Liver (tissue), 9 donors: Measurements from ENCODE around the gene PWP1. TPM values are rescaled to one million over a fixed set of nuclear protein-coding genes. Genes with fewer than 3 reads are reported as not detected.

Source experiments
- DNase-seq: peaks from one replicate; pipeline ENCODE4 v3.0.0-alpha.2; 2017; ENCODE audit warnings: low spot score
- H3K27ac ChIP-seq, 2 donors: one replicate each; pipeline ENCODE4 v1.7.0; 2013; ENCODE audit warnings: inconsistent platforms in 2 of 2, low read length in 2 of 2, control low read depth in 1 of 2, low read depth in 1 of 2, mild to moderate bottlenecking in 1 of 2
- H3K27me3 ChIP-seq, 4 donors: one replicate each; pipeline versions ENCODE4 v1.6.1 to v1.7.0; 2013; ENCODE audit warnings: low read length in 3 of 4, inconsistent platforms in 1 of 4, mild to moderate bottlenecking in 1 of 4, moderate library complexity in 1 of 4; ENCODE audit not compliant: control insufficient read depth in 4 of 4, insufficient read depth in 4 of 4
- H3K36me3 ChIP-seq, 4 donors: one replicate each; pipeline versions ENCODE4 v1.6.1 to v1.7.0; 2013; ENCODE audit warnings: low read length in 3 of 4, mild to moderate bottlenecking in 3 of 4, low read depth in 1 of 4, moderate library complexity in 1 of 4; ENCODE audit not compliant: control insufficient read depth in 4 of 4, insufficient read depth in 3 of 4
- H3K4me1 ChIP-seq, 4 donors: one replicate each; pipeline versions ENCODE4 v1.6.1 to v1.7.0; 2013; ENCODE audit warnings: low read length in 3 of 4, mild to moderate bottlenecking in 3 of 4, moderate library complexity in 1 of 4; ENCODE audit not compliant: control insufficient read depth in 4 of 4, insufficient read depth in 4 of 4
- H3K4me3 ChIP-seq, 3 donors: one replicate each; pipeline versions ENCODE4 v1.6.1 to v1.7.0; 2013; ENCODE audit warnings: low read length in 3 of 3, control low read depth in 1 of 3, low read depth in 1 of 3, mild to moderate bottlenecking in 1 of 3
- H3K9ac ChIP-seq, 2 donors: one replicate each; pipeline ENCODE4 v1.7.0; 2013; ENCODE audit warnings: low read length in 2 of 2, mild to moderate bottlenecking in 2 of 2, moderate library complexity in 2 of 2, control low read depth in 1 of 2, low read depth in 1 of 2
- H3K9me3 ChIP-seq, 4 donors: one replicate each; pipeline versions ENCODE4 v1.6.1 to v1.7.0; 2013; ENCODE audit warnings: low read length in 3 of 4; ENCODE audit not compliant: control insufficient read depth in 4 of 4
- ATF3 ChIP-seq: IDR thresholded peaks from 2 replicates; pipeline ENCODE4 v1.6.1; 2016; ENCODE audit warnings: antibody characterized with exemption
- EGR1 ChIP-seq, 2 donors: IDR thresholded peaks; 2 replicates each; pipeline ENCODE4 v1.6.1; 2016 to 2018; ENCODE audit warnings: antibody characterized with exemption in 2 of 2, low read depth in 2 of 2
- FOXA1 ChIP-seq: IDR thresholded peaks from 2 replicates; pipeline ENCODE4 v1.6.1; 2016; ENCODE audit warnings: antibody characterized with exemption
- FOXA2 ChIP-seq: IDR thresholded peaks from 2 replicates; pipeline ENCODE4 v1.6.1; 2016; ENCODE audit warnings: antibody characterized with exemption
- GABPA ChIP-seq, 2 donors: IDR thresholded peaks in 1 of 2; conservative IDR thresholded peaks in 1 of 2; 2 replicates each; pipeline ENCODE4 v1.6.1; 2016; ENCODE audit warnings: antibody characterized with exemption in 2 of 2, mild to moderate bottlenecking in 1 of 2, moderate library complexity in 1 of 2
- HNF4A ChIP-seq, 2 donors: conservative IDR thresholded peaks; 2 replicates each; pipeline ENCODE4 v1.6.1; 2016; ENCODE audit warnings: antibody characterized with exemption in 2 of 2, mild to moderate bottlenecking in 2 of 2
- HNF4G ChIP-seq: IDR thresholded peaks from 2 replicates; pipeline ENCODE4 v1.6.1; 2016; ENCODE audit warnings: antibody characterized with exemption
- JUND ChIP-seq, 2 donors: IDR thresholded peaks; 2 replicates each; pipeline ENCODE4 v1.6.1; 2016; ENCODE audit warnings: antibody characterized with exemption in 2 of 2
- MAX ChIP-seq: IDR thresholded peaks from 2 replicates; pipeline ENCODE4 v1.6.1; 2016; ENCODE audit warnings: antibody characterized with exemption
- NR2F2 ChIP-seq: IDR thresholded peaks from 2 replicates; pipeline ENCODE4 v1.6.1; 2016; ENCODE audit warnings: antibody characterized with exemption
- RAD21 ChIP-seq, 2 donors: IDR thresholded peaks; 2 replicates each; pipeline ENCODE4 v1.6.1; 2016; ENCODE audit warnings: antibody characterized with exemption in 2 of 2, mild to moderate bottlenecking in 2 of 2
- REST ChIP-seq: IDR thresholded peaks from 2 replicates; pipeline ENCODE4 v1.6.1; 2016; ENCODE audit warnings: antibody characterized with exemption, mild to moderate bottlenecking
- RXRA ChIP-seq, 2 donors: IDR thresholded peaks; 2 replicates each; pipeline ENCODE4 v1.6.1; 2017 to 2018; ENCODE audit warnings: antibody characterized with exemption in 2 of 2, mild to moderate bottlenecking in 1 of 2
- SP1 ChIP-seq: IDR thresholded peaks from 2 replicates; pipeline ENCODE4 v1.6.1; 2018; ENCODE audit warnings: antibody characterized with exemption, mild to moderate bottlenecking
- TAF1 ChIP-seq: conservative IDR thresholded peaks from 2 replicates; pipeline ENCODE4 v1.6.1; 2016; ENCODE audit warnings: antibody characterized with exemption, mild to moderate bottlenecking
- YY1 ChIP-seq: IDR thresholded peaks from 2 replicates; pipeline ENCODE4 v1.6.1; 2016; ENCODE audit warnings: antibody characterized with exemption, mild to moderate bottlenecking
- ZBTB33 ChIP-seq: IDR thresholded peaks from 2 replicates; pipeline ENCODE4 v1.6.1; 2016; ENCODE audit warnings: antibody characterized with exemption
- WGBS: extraction: QIAGEN DNeasy Blood & Tissue Kit; methylation state at CpG from one replicate; pipeline ENCODE4 v1.1.7; 2013; 5-methylcytosine and 5-hydroxymethylcytosine counted together
- polyA plus RNA-seq, 2 donors: library from polyadenylated mRNA; stranded (reverse) in 1 of 2; unstranded in 1 of 2; fragments of 200-250 nt in 1 of 2; fragments of >200 nt in 1 of 2; fragmentation: Nextera tagmentation in 1 of 2; extraction: Ambion mirVana in 1 of 2; gene quantifications; one replicate each; pipeline versions ENCODE4 v1.2.1 to v1.2.3, GENCODE V29; 2013 to 2015
- total RNA-seq, 2 donors: library from RNA; depleted of rRNA; stranded (reverse); fragments of >200 nt; gene quantifications; one replicate each; pipeline ENCODE4 v1.2.3, GENCODE V29; 2014
- TF ChIP-seq, protein P1 (sequence below): fragments of 150-350 bp; IDR thresholded peaks from 2 replicates; pipeline ENCODE4 v1.5.1; 2017; ENCODE audit warnings: improper control_type of control experiment, low read depth, low read length; ENCODE audit not compliant: missing input control
- donor health status: healthy.
- donor health status: healthy.
- donor health status: healthy.
- donor health status: healthy.
- donor health status: healthy.

PWP1 gene
- total and polyA plus RNA-seq, 4 donors = 17.5 to 39.0 (median 26.9) TPM

GRCh38 chr12:107732365-107732764, 46.8 kb downstream of the PWP1 start:
- no peak overlapping the region for H3K27ac ChIP-seq
- H3K4me1 ChIP-seq = no peaks in the 10 kb centered on the region
- no peak overlapping the region for H3K9ac ChIP-seq
- no peaks in the 10 kb centered on the region for H3K27me3 ChIP-seq
- no peak overlapping the region for H3K4me3 ChIP-seq
- WGBS = 89% methylated on average over 3 of the region's 3 CpGs
- DNase-seq = no peak
- TF ChIP-seq SP1 = no peak
- no peak for TF ChIP-seq JUND (IDR thresholded peaks at IDR 0.05)
- no peak for TF ChIP-seq GABPA (IDR thresholded peaks at IDR 0.05 in 1 of 2, conservative IDR thresholded peaks at IDR 0.05 in 1 of 2)
- TF ChIP-seq FOXA1 = no peak
- TF ChIP-seq EGR1 (IDR thresholded peaks at IDR 0.05; ENCODE audit: low read depth in 2 of 2) = no peak
- TF ChIP-seq, protein P1, sequence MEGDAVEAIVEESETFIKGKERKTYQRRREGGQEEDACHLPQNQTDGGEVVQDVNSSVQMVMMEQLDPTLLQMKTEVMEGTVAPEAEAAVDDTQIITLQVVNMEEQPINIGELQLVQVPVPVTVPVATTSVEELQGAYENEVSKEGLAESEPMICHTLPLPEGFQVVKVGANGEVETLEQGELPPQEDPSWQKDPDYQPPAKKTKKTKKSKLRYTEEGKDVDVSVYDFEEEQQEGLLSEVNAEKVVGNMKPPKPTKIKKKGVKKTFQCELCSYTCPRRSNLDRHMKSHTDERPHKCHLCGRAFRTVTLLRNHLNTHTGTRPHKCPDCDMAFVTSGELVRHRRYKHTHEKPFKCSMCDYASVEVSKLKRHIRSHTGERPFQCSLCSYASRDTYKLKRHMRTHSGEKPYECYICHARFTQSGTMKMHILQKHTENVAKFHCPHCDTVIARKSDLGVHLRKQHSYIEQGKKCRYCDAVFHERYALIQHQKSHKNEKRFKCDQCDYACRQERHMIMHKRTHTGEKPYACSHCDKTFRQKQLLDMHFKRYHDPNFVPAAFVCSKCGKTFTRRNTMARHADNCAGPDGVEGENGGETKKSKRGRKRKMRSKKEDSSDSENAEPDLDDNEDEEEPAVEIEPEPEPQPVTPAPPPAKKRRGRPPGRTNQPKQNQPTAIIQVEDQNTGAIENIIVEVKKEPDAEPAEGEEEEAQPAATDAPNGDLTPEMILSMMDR = no peak
- no peak for TF ChIP-seq RXRA (IDR thresholded peaks at IDR 0.05)
- no peak for TF ChIP-seq FOXA2
- no peak for TF ChIP-seq ZBTB33
- TF ChIP-seq TAF1 = no peak
- TF ChIP-seq HNF4A (conservative IDR thresholded peaks at IDR 0.05) = no peak
- no peak for TF ChIP-seq MAX
- TF ChIP-seq YY1 = no peak
- TF ChIP-seq REST = no peak
- no peak for TF ChIP-seq HNF4G
- TF ChIP-seq NR2F2 = no peak
- TF ChIP-seq RAD21 (IDR thresholded peaks at IDR 0.05) = no peak
- TF ChIP-seq ATF3 = no peak
- peaks cover 7 to 40% (median 26%) of the 10 kb centered on the region in 4 donors for H3K36me3 ChIP-seq
- no peaks in the 10 kb centered on the region for H3K9me3 ChIP-seq
